GM18526 (cell line): ENCODE results near the gene UPF1.

Experiments used
- POLR2A ChIP-seq: IDR thresholded peaks from 3 replicates; pipeline ENCODE4 v1.6.1; 2011; ENCODE audit not compliant: insufficient read length; ENCODE audit errors: extremely low read depth

UPF1 gene

GRCh38 chr19:18858906-18859646 lies 27.3 kb downstream of the UPF1 start:
- TF ChIP-seq POLR2A: no peak

- no peak for TF ChIP-seq POLR2A
These were observed 28.0 kb downstream of the UPF1 start for GRCh38 chr19:18859676-18860301.

GRCh38 chr19:18860302-18860700 lies 28.5 kb downstream of the UPF1 start:
- TF ChIP-seq POLR2A: no peak

GRCh38 chr19:18860725-18861124 lies 29.0 kb downstream of the UPF1 start:
- TF ChIP-seq POLR2A: no peak

- no peak for TF ChIP-seq POLR2A
These were observed 29.5 kb downstream of the UPF1 start for GRCh38 chr19:18861235-18861634.

GRCh38 chr19:18861917-18862316 lies 30.2 kb downstream of the UPF1 start:
- no peak for TF ChIP-seq POLR2A

- TF ChIP-seq POLR2A: no peak
These were observed 31.4 kb downstream of the UPF1 start for GRCh38 chr19:18862976-18863842.

- TF ChIP-seq POLR2A: no peak
These were observed 32.1 kb downstream of the UPF1 start for GRCh38 chr19:18863843-18864362.

- no peak for TF ChIP-seq POLR2A
These were observed 33.6 kb downstream of the UPF1 start for GRCh38 chr19:18865106-18865972.

GRCh38 chr19:18865973-18866799 lies 34.4 kb downstream of the UPF1 start:
- TF ChIP-seq POLR2A: no peak

GRCh38 chr19:18866800-18867123 lies 35.0 kb downstream of the UPF1 start:
- TF ChIP-seq POLR2A: no peak

GRCh38 chr19:18867199-18867598 lies 35.4 kb downstream of the UPF1 start:
- TF ChIP-seq POLR2A: no peak

GRCh38 chr19:18867751-18868150 lies 36.0 kb downstream of the UPF1 start:
- no peak for TF ChIP-seq POLR2A
